ENCODE results near the gene ESYT1. TPM values are rescaled to one million over a fixed set of nuclear protein-coding genes. Genes with fewer than 3 reads are reported as not detected.

ESYT1 gene
- total RNA-seq, 1 donor from 2014 or later: 119 TPM

DNA sequence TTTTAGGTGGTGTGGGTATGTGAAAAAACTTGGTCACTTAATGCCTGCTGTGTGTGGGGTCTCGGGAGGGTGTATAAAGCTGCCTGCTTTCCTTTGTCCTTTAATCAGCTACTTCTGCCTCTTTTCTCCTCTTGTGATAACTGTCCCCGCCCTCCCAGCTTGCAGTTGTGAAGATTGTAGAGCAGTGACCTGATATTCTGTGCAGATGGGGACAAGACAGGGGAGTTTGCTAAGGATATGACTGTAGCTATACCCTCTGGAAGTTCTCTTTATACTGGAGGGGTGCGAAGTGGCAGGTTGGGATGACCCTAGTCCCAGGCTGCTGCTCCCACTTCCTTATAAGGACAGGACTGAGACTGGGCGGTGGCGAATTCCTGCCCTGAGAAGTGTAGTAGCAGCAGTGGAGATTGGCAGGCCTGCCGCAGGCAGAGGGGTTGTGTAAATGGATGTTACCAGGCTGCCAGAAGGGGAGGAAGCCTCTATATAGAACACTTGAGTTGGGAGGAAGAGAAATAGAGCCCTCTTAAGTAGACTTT lies 30.9 kb downstream of the ESYT1 start:
- TF ChIP-seq, protein P1, sequence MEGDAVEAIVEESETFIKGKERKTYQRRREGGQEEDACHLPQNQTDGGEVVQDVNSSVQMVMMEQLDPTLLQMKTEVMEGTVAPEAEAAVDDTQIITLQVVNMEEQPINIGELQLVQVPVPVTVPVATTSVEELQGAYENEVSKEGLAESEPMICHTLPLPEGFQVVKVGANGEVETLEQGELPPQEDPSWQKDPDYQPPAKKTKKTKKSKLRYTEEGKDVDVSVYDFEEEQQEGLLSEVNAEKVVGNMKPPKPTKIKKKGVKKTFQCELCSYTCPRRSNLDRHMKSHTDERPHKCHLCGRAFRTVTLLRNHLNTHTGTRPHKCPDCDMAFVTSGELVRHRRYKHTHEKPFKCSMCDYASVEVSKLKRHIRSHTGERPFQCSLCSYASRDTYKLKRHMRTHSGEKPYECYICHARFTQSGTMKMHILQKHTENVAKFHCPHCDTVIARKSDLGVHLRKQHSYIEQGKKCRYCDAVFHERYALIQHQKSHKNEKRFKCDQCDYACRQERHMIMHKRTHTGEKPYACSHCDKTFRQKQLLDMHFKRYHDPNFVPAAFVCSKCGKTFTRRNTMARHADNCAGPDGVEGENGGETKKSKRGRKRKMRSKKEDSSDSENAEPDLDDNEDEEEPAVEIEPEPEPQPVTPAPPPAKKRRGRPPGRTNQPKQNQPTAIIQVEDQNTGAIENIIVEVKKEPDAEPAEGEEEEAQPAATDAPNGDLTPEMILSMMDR (IDR thresholded peaks at IDR 0.05): no peak
- H3K4me1 ChIP-seq: peaks cover 10 to 40% of the 10 kb centered on the region in 2 donors
- H3K9me3 ChIP-seq: no peaks in the 10 kb centered on the region
- H3K27me3 ChIP-seq: no peaks in the 10 kb centered on the region
- H3K27ac ChIP-seq: peak overlapping the region; percentile 91 to 94
- peak overlapping the region; percentile 83 to 96 for H3K4me3 ChIP-seq
- peaks cover 46% of the 10 kb centered on the region in 2 donors for H3K36me3 ChIP-seq
- peak; percentile 63 to 94 for DNase-seq (ENCODE audit: low spot score in 2 of 2)
- intact Hi-C loops (cut with DNase I): loop anchor here (1.0 to 2.0 kb wide), 3 partner anchors 30 to 40 kb away; partner anchors contain the start of genes ESYT1, SMARCC2 and ZC3H10

DNA sequence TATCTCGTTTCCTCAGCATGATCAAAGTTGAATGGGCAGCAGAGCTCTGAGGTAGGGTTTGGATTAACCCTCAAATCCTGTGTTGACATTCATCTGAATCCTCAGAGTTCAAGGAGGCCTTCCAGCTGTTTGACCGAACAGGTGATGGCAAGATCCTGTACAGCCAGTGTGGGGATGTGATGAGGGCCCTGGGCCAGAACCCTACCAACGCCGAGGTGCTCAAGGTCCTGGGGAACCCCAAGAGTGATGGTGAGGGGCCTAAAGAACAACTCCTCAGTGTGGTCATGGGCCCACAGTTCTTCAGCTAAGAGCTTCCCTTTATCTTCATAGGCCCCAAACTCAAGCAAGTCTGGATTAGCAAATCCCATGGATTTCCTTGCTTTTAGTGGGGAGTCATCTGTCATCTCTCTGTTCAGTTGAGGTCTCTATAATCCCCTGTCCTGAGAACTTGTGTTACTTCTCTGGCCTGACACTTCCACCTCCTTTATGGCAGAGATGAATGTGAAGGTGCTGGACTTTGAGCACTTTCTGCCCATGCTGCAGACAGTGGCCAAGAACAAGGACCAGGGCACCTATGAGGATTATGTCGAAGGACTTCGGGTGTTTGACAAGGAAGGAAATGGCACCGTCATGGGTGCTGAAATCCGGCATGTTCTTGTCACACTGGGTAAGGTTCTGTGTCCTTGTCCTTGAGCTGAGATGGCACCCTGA lies 31.6 kb downstream of the ESYT1 start:
- no peak for DNase-seq (ENCODE audit: low spot score in 2 of 2)
- Histone ChIP-seq H3K27me3 (no peaks in the 10 kb centered on the region), H3K9me3 (no peaks in the 10 kb centered on the region), H3K36me3 (peaks cover 52 to 53% of the 10 kb centered on the region in 2 donors), H3K27ac (peak overlapping the region; percentile 91 to 94), H3K4me3 (peak overlapping the region; percentile 83 to 96), H3K4me1 (peaks cover 10 to 40% of the 10 kb centered on the region in 2 donors)
- TF ChIP-seq, protein P1 (IDR thresholded peaks at IDR 0.05): no peak
- intact Hi-C loops (cut with DNase I): loop anchor here (2.0 kb wide), 2 partner anchors 29 to 41 kb away; partner anchors contain the start of genes SMARCC2 and ZC3H10

- peak overlapping the region; percentile 91 to 94 for H3K27ac ChIP-seq
- TF ChIP-seq, protein P1 (IDR thresholded peaks at IDR 0.05): no peak
- H3K4me1 ChIP-seq: peaks cover 10 to 40% of the 10 kb centered on the region in 2 donors
- no peak for DNase-seq (ENCODE audit: low spot score in 2 of 2)
- H3K4me3 ChIP-seq: peak overlapping the region; percentile 83 to 96
- no peaks in the 10 kb centered on the region for H3K27me3 ChIP-seq
- H3K9me3 ChIP-seq: no peaks in the 10 kb centered on the region
- intact Hi-C loops (cut with DNase I): no loop called here
- H3K36me3 ChIP-seq: peaks cover 57 to 59% of the 10 kb centered on the region in 2 donors
Measured at GRCh38 chr12:56160193-56160763, 32.2 kb downstream of the ESYT1 start.

DNA sequence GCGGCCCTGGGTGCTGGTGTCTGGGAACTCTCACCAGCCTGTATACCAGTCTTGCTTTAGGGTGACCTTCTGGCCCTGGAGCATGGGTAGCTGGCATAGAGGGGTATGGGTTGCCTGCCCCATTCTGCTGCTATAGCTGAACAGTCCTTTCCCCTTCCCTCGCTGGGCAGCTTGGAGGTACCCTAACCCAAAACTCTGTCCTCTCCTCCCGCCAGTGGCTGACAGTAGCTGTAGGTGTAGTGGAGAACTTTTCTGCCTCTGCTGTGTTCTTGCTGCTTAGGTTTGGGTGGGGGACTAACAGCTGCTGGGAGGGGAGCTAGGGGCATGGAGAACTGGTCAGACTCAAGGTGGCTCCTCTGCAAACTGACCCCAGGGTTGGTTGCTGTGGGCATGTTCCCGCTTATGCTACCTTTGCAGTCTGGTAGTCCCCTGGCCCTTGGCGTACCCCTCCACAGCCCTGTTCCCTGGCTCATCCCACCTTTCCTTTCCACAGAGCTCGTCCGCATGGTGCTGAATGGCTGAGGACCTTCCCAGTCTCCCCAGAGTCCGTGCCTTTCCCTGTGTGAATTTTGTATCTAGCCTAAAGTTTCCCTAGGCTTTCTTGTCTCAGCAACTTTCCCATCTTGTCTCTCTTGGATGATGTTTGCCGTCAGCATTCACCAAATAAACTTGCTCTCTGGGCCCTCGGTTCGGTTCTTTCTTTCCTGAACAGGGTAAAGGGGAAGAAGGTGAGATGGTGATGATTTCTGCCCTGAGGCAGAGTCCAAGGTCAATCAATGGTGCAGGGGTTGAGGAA lies 33.0 kb downstream of the ESYT1 start:
- Histone ChIP-seq H3K9me3 (no peaks in the 10 kb centered on the region), H3K4me1 (peaks cover 10 to 40% of the 10 kb centered on the region in 2 donors), H3K27ac (peak overlapping the region; percentile 91 to 94), H3K27me3 (no peaks in the 10 kb centered on the region), H3K36me3 (peaks cover 64 to 67% of the 10 kb centered on the region in 2 donors), H3K4me3 (peak overlapping the region; percentile 83 to 96)
- TF ChIP-seq, protein P1 (IDR thresholded peaks at IDR 0.05): no peak
- intact Hi-C loops (cut with DNase I): no loop called here
- DNase-seq (ENCODE audit: low spot score in 2 of 2): no peak

DNA sequence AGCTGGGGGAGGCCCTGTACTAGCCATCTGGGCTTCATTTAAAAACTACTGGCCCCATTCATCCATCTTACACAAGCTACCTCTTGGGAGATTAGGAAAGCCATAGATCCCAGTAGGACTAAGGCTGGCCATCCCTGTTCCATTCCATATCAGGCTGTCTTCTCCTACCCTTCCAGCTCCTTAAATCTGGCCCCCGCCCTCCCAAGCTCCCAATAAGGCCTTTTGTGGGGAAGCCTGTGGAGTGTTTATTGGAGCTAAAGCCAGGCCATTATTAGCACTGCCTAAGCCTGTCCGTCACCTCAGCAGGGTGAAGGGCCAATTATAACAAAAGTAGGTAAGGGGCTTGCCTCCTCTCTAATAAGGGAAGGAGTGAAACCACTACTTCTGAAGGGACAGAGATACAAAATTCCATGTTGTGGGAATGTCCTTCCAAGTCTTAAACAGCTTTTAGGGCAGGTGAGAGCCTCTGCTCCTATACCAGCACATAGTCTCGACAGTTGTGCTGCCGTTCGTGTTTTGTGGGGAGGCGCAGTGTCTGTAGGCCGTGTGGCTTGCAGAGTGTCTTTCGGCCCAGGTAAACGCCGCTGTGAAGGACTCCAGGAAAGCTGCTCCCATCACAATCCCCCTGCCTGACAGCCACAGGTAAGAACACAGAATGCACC lies 33.8 kb downstream of the ESYT1 start:
- Histone ChIP-seq H3K27me3 (no peaks in the 10 kb centered on the region), H3K36me3 (peaks cover 71 to 75% of the 10 kb centered on the region in 2 donors), H3K4me3 (peak overlapping the region; percentile 83 to 96), H3K4me1 (peaks cover 10 to 35% of the 10 kb centered on the region in 2 donors), H3K9me3 (no peaks in the 10 kb centered on the region), H3K27ac (peak overlapping the region; percentile 91 to 94)
- TF ChIP-seq, protein P1 (IDR thresholded peaks at IDR 0.05): no peak
- intact Hi-C loops (cut with DNase I): no loop called here
- no peak for DNase-seq (ENCODE audit: low spot score in 2 of 2)
